GM23338 (cell line): ENCODE data around the gene ATP1B3. TPM values are rescaled to one million over a fixed set of nuclear protein-coding genes. Genes with fewer than 3 reads are reported as not detected.

ENCODE experiments used
- ATAC-seq: fragments of 200-7000 bp; cut with Tn5 transposase; 3 replicates; pipeline ENCODE4 v1.9.1; 2020
- DNase-seq: peaks from one replicate; pipeline ENCODE4 v3.0.0-alpha.2; 2015; ENCODE audit warnings: low spot score
- H2AFZ ChIP-seq: fragments of 200-600 bp; sonication (generic); 2 replicates; pipeline ENCODE4 v1.8.0; 2016; ENCODE audit warnings: antibody characterized with exemption, mild to moderate bottlenecking, moderate library complexity
- H3F3A ChIP-seq: fragments of 200-600 bp; sonication (generic); replicated peaks from 2 replicates; pipeline ENCODE4 v1.8.0; 2017; ENCODE audit warnings: antibody characterized with exemption, mixed run types, low read depth
- H3K27ac ChIP-seq: fragments of 200-600 bp; sonication (generic); 2 replicates; pipeline ENCODE4 v1.6.1; 2016; ENCODE audit warnings: low read depth
- H3K27me3 ChIP-seq: fragments of 200-600 bp; sonication (generic); 2 replicates; pipeline ENCODE4 v1.8.0; 2016; ENCODE audit warnings: mild to moderate bottlenecking, mixed run types, moderate library complexity; ENCODE audit not compliant: insufficient read depth
- H3K36me3 ChIP-seq: fragments of 200-600 bp; sonication (generic); 2 replicates; pipeline ENCODE4 v1.8.0; 2016; ENCODE audit warnings: mild to moderate bottlenecking; ENCODE audit not compliant: insufficient read depth
- H3K4me1 ChIP-seq: fragments of 200-600 bp; sonication (generic); 2 replicates; pipeline ENCODE4 v1.8.0; 2016; ENCODE audit warnings: mild to moderate bottlenecking, moderate library complexity; ENCODE audit not compliant: insufficient read depth
- H3K4me2 ChIP-seq: fragments of 200-600 bp; sonication (generic); 2 replicates; pipeline ENCODE4 v1.7.1; 2017; ENCODE audit warnings: mixed run types
- H3K4me3 ChIP-seq: fragments of 200-600 bp; sonication (generic); 2 replicates; pipeline ENCODE4 v1.6.1; 2016; ENCODE audit warnings: mixed run types
- H3K79me2 ChIP-seq: fragments of 200-600 bp; sonication (generic); replicated peaks from 2 replicates; pipeline ENCODE4 v1.8.0; 2017; ENCODE audit warnings: mild to moderate bottlenecking; ENCODE audit not compliant: insufficient read depth
- H3K9me2 ChIP-seq: fragments of 200-600 bp; sonication (generic); 2 replicates; pipeline ENCODE4 v1.8.0; 2017; ENCODE audit not compliant: insufficient read depth
- H4K20me1 ChIP-seq: fragments of 200-600 bp; sonication (generic); replicated peaks from 2 replicates; pipeline ENCODE4 v1.8.0; 2017; ENCODE audit warnings: mild to moderate bottlenecking; ENCODE audit not compliant: insufficient read depth
- H3K27ac Mint-ChIP-seq: 2 replicates; pipeline ENCODE4 v1.8.0; 2020; ENCODE audit warnings: inconsistent platforms, mild to moderate bottlenecking, moderate library complexity, mixed read lengths
- H3K27me3 Mint-ChIP-seq: 3 replicates; pipeline ENCODE4 v1.8.0; 2022; ENCODE audit warnings: low read depth, mild to moderate bottlenecking, moderate library complexity, mixed read lengths, inconsistent platforms; ENCODE audit not compliant: insufficient read depth, poor library complexity
- H3K36me3 Mint-ChIP-seq: 3 replicates; pipeline ENCODE4 v1.8.0; 2021; ENCODE audit warnings: low read depth, mild to moderate bottlenecking, inconsistent platforms, moderate library complexity, mixed read lengths
- H3K4me1 Mint-ChIP-seq: 3 replicates; pipeline ENCODE4 v1.8.0; 2020; ENCODE audit warnings: mild to moderate bottlenecking, inconsistent platforms, mixed read lengths
- H3K4me3 Mint-ChIP-seq: 3 replicates; pipeline ENCODE4 v1.8.0; 2021; ENCODE audit warnings: moderate library complexity, mild to moderate bottlenecking, inconsistent platforms, mixed read lengths
- H3K9me3 Mint-ChIP-seq: 3 replicates; pipeline ENCODE4 v1.8.0; 2020; ENCODE audit warnings: moderate library complexity, mild to moderate bottlenecking, inconsistent platforms, mixed read lengths
- CREB1 ChIP-seq: fragments of 250-450 bp; sonication (Bioruptor Pico); IDR thresholded peaks from 2 replicates; pipeline ENCODE4 v1.5.0; 2020; ENCODE audit warnings: low read depth, mild to moderate bottlenecking, moderate library complexity
- CTCF ChIP-seq, 2 experiments: fragments of 200-600 bp in 1 of 2; sonication (generic) in 1 of 2; conservative IDR thresholded peaks; 2 replicates each; pipeline versions ENCODE4 v1.5.1 to v1.6.1; 2016 to 2017; ENCODE audit warnings: antibody characterized with exemption in 2 of 2, low read depth in 2 of 2, mild to moderate bottlenecking in 2 of 2, moderate library complexity in 1 of 2
- ETS1 ChIP-seq: IDR thresholded peaks from 2 replicates; pipeline ENCODE4 v1.6.1; 2016; ENCODE audit warnings: antibody characterized with exemption
- EZH2 ChIP-seq: fragments of 200-600 bp; sonication (generic); IDR thresholded peaks from one replicate; pipeline ENCODE4 v1.8.0; 2017; ENCODE audit warnings: antibody characterized with exemption, mild to moderate bottlenecking, low read depth; ENCODE audit not compliant: unreplicated experiment
- EZH2phosphoT487 ChIP-seq: fragments of 200-600 bp; sonication (generic); IDR thresholded peaks from one replicate; pipeline ENCODE4 v1.8.1; 2018; ENCODE audit warnings: antibody characterized with exemption; ENCODE audit not compliant: unreplicated experiment
- JUNB ChIP-seq: IDR thresholded peaks from one replicate; pipeline ENCODE4 v1.6.1; 2016; ENCODE audit warnings: antibody characterized with exemption; ENCODE audit not compliant: unreplicated experiment
- NANOG ChIP-seq: IDR thresholded peaks from 2 replicates; pipeline ENCODE4 v1.6.1; 2016; ENCODE audit warnings: antibody characterized with exemption, borderline replicate concordance
- POLR2AphosphoS5 ChIP-seq: IDR thresholded peaks from 2 replicates; pipeline ENCODE4 v1.6.1; 2016; ENCODE audit warnings: antibody characterized with exemption, low read depth
- REST ChIP-seq: IDR thresholded peaks from one replicate; pipeline ENCODE4 v1.6.1; 2018; ENCODE audit warnings: antibody characterized with exemption; ENCODE audit not compliant: unreplicated experiment
- STAT1 ChIP-seq: IDR thresholded peaks from one replicate; pipeline ENCODE4 v1.6.1; 2016; ENCODE audit warnings: antibody characterized with exemption; ENCODE audit not compliant: unreplicated experiment
- ZNF114 ChIP-seq: fragments of 250-450 bp; sonication (Bioruptor Pico); IDR thresholded peaks from 2 replicates; pipeline ENCODE4 v1.5.0; 2020; ENCODE audit warnings: mild to moderate bottlenecking, moderate library complexity
- ZNF331 ChIP-seq: fragments of 250-450 bp; sonication (Bioruptor Pico); IDR thresholded peaks from 2 replicates; pipeline ENCODE4 v1.5.0; 2020; ENCODE audit warnings: low read depth, mild to moderate bottlenecking, moderate library complexity
- ZNF462 ChIP-seq: fragments of 250-450 bp; sonication (Bioruptor Pico); IDR thresholded peaks from 2 replicates; pipeline ENCODE4 v1.5.0; 2020; ENCODE audit warnings: mild to moderate bottlenecking, moderate library complexity
- polyA plus RNA-seq: library from polyadenylated mRNA; unstranded; fragments of >200 nt; fragmentation: Nextera tagmentation; extraction: Ambion mirVana; gene quantifications from 2 replicates; pipeline ENCODE4 v1.2.1, GENCODE V29; 2016
- total RNA-seq: library from RNA; depleted of rRNA; stranded (reverse); fragments of >200 nt; shearing (Covaris generic); gene quantifications from 2 replicates; pipeline ENCODE4 v1.2.3, GENCODE V29; 2014

ATP1B3 gene
- total and polyA plus RNA-seq, 2 experiments from 2014 or later, result 135 to 315 TPM

GRCh38 chr3:141929341-141929995, 53.0 kb downstream of the ATP1B3 start:
- no peak overlapping the region for H3K27ac Mint-ChIP-seq
- H3K27me3 ChIP-seq, result no peaks in the 10 kb centered on the region
- no peak overlapping the region for H3K4me3 Mint-ChIP-seq
- H3K4me1 Mint-ChIP-seq, result peaks cover 12% of the 10 kb centered on the region; the same call in 2 of the 3 replicates
- no peaks in the 10 kb centered on the region; the same call in 1 of the 2 replicates for H4K20me1 ChIP-seq
- no peaks in the 10 kb centered on the region for H3K79me2 ChIP-seq
- H2AFZ ChIP-seq, result no peak overlapping the region
- peak overlapping the region; percentile 42; the same call in 1 of the 2 replicates for H3K27ac ChIP-seq
- H3K9me3 Mint-ChIP-seq, result no peaks in the 10 kb centered on the region
- H3K36me3 Mint-ChIP-seq, result peaks cover 31% of the 10 kb centered on the region
- no peak overlapping the region for H3K4me2 ChIP-seq
- no peaks in the 10 kb centered on the region for H3F3A ChIP-seq
- peaks cover 15% of the 10 kb centered on the region for H3K27me3 Mint-ChIP-seq
- ATAC-seq, result no peak
- H3K4me3 ChIP-seq, result no peak overlapping the region
- DNase-seq, result no peak
- TF ChIP-seq JUNB, result no peak
- no peak for TF ChIP-seq STAT1
- no peak for TF ChIP-seq CREB1 (CRISPR knock-in tag)
- no peak for TF ChIP-seq ZNF114
- TF ChIP-seq POLR2AphosphoS5, result no peak
- TF ChIP-seq ZNF331, result no peak
- no peak for TF ChIP-seq NANOG
- no peak for TF ChIP-seq ZNF462 (CRISPR knock-in tag)
- TF ChIP-seq EZH2, result no peak
- no peak for TF ChIP-seq ETS1
- TF ChIP-seq REST, result no peak
- no peak for TF ChIP-seq EZH2phosphoT487
- no peak for TF ChIP-seq CTCF (conservative IDR thresholded peaks at IDR 0.05; ENCODE audit: low read depth in 2 of 2)
- H3K36me3 ChIP-seq, result peaks cover 14% of the 10 kb centered on the region
- no peaks in the 10 kb centered on the region; the same call in 1 of the 2 replicates for H3K9me2 ChIP-seq
- H3K4me1 ChIP-seq, result no peaks in the 10 kb centered on the region
